Loucy (cell line): ENCODE results near the gene CDR2.

Experiments
- CTCF ChIP-seq: fragments of 200-600 bp; sonication (generic); conservative IDR thresholded peaks from 2 replicates; pipeline ENCODE4 v1.5.1; 2014; ENCODE audit warnings: mild to moderate bottlenecking, antibody characterized with exemption, low read length
- EZH2phosphoT487 ChIP-seq: fragments of 200-600 bp; IDR thresholded peaks from 2 replicates; pipeline ENCODE4 v1.6.1; 2018; ENCODE audit warnings: antibody characterized with exemption, mild to moderate bottlenecking, moderate library complexity, borderline replicate concordance

- TF ChIP-seq CTCF (no peak), EZH2phosphoT487 (no peak)
Observed at GRCh38 chr16:22352723-22353122, 21.7 kb downstream of the CDR2 start.
